Mammary epithelial cell (primary cell): ENCODE data around the gene LTF.

Experiments
- CTCF ChIP-seq, 2 donors: IDR thresholded peaks in 1 of 2; conservative IDR thresholded peaks in 1 of 2; 2 replicates each; pipeline ENCODE4 v1.5.1; 2011 to 2012; ENCODE audit warnings: inconsistent platforms in 2 of 2, low read length in 2 of 2, mild to moderate bottlenecking in 2 of 2, control low read depth in 1 of 2, low read depth in 1 of 2; ENCODE audit not compliant: insufficient read depth in 1 of 2; ENCODE audit errors: extremely low read depth in 1 of 2
- EZH2 ChIP-seq: IDR thresholded peaks from 2 replicates; pipeline ENCODE4 v1.6.1; 2012; ENCODE audit warnings: low read length, inconsistent platforms, borderline replicate concordance

GRCh38 chr3:46410669-46411068 is 54.0 kb downstream of the LTF start:
- TF ChIP-seq CTCF (conservative IDR thresholded peaks at IDR 0.05 in 1 of 2, IDR thresholded peaks at IDR 0.05 in 1 of 2; ENCODE audit: extremely low read depth in 1 of 2, insufficient read depth in 1 of 2, low read depth in 1 of 2, low read length in 2 of 2): no peak
- no peak for TF ChIP-seq EZH2
